Tibial nerve (tissue), 4 donors: Measurements from ENCODE around the gene ERBB3.

Source experiments
- CTCF ChIP-seq, 5 experiments: fragments of 200-600 bp in 3 of 5; fragments of 450-650 bp in 2 of 5; sonication (generic) in 3 of 5; IDR thresholded peaks; one replicate each; pipeline ENCODE4 v1.5.1; 2016 to 2019; ENCODE audit warnings: antibody characterized with exemption in 5 of 5, mild to moderate bottlenecking in 3 of 5, moderate library complexity in 2 of 5
- EP300 ChIP-seq, 2 donors: sonication (generic); formaldehyde crosslinking; IDR thresholded peaks; one replicate each; pipeline ENCODE4 v1.6.1; 2017; ENCODE audit warnings: antibody characterized with exemption in 2 of 2, mild to moderate bottlenecking in 1 of 2
- POLR2A ChIP-seq, 2 donors: fragments of 450-650 bp; IDR thresholded peaks; one replicate each; pipeline ENCODE4 v1.6.1; 2017; ENCODE audit warnings: antibody characterized with exemption in 2 of 2, mild to moderate bottlenecking in 2 of 2, moderate library complexity in 2 of 2

GRCh38 chr12:56097738-56098137, 17.8 kb downstream of the ERBB3 start:
- TF ChIP-seq CTCF (IDR thresholded peaks at IDR 0.05) (no peak), POLR2A (IDR thresholded peaks at IDR 0.05) (no peak), EP300 (IDR thresholded peaks at IDR 0.05) (no peak)
